NCI-H187 (cell line): Measurements from ENCODE around the gene NWD2.

Source experiments
- DNase-seq, 2 experiments: peaks; one replicate each; lab custom pipeline; 2025; lab: John Stamatoyannopoulos, UW

The NWD2 gene

GRCh38 chr4:37439809-37440474 is 195.4 kb downstream of the NWD2 start:
- DNase-seq, result no peak

- no peak for DNase-seq
Measured at GRCh38 chr4:37440501-37440900, 196.0 kb downstream of the NWD2 start.

- no peak for DNase-seq
Measured at GRCh38 chr4:37441231-37442061, 196.9 kb downstream of the NWD2 start.

GRCh38 chr4:37442062-37442323 is 197.4 kb downstream of the NWD2 start:
- DNase-seq, result no peak

- no peak for DNase-seq
Measured at GRCh38 chr4:37443137-37443536, 198.6 kb downstream of the NWD2 start.

GRCh38 chr4:37445023-37445422 is 200.5 kb downstream of the NWD2 start:
- no peak for DNase-seq

GRCh38 chr4:37446016-37446415 is 201.5 kb downstream of the NWD2 start:
- no peak for DNase-seq

- no peak for DNase-seq
Measured at GRCh38 chr4:37447886-37448285, 203.3 kb downstream of the NWD2 start.

GRCh38 chr4:37450309-37450708 is 205.8 kb downstream of the NWD2 start:
- DNase-seq, result no peak

- DNase-seq, result no peak
Measured at GRCh38 chr4:37450911-37451310, 206.4 kb downstream of the NWD2 start.

- no peak for DNase-seq
Measured at GRCh38 chr4:37451656-37452055, 207.1 kb downstream of the NWD2 start.

GRCh38 chr4:37452952-37453280 is 208.4 kb downstream of the NWD2 start:
- DNase-seq, result peak; percentile 73 to 76

- DNase-seq, result peak; percentile 27 to 76
Measured at GRCh38 chr4:37453281-37453998, 208.9 kb downstream of the NWD2 start.

- no peak for DNase-seq
Measured at GRCh38 chr4:37453999-37454800, 209.7 kb downstream of the NWD2 start.

- no peak for DNase-seq
Measured at GRCh38 chr4:37455301-37456131, 211.0 kb downstream of the NWD2 start.

- no peak for DNase-seq
Measured at GRCh38 chr4:37461801-37462200, 217.3 kb downstream of the NWD2 start.

- DNase-seq, result no peak
Measured at GRCh38 chr4:37463033-37463856, 218.7 kb downstream of the NWD2 start.

- DNase-seq, result no peak
Measured at GRCh38 chr4:37464373-37465128, 220.0 kb downstream of the NWD2 start.

GRCh38 chr4:37465296-37465695 is 220.8 kb downstream of the NWD2 start:
- DNase-seq, result no peak

GRCh38 chr4:37465845-37466244 is 221.3 kb downstream of the NWD2 start:
- DNase-seq, result no peak
